HFF-Myc (cell line): ENCODE results near the gene KCTD12.

Experiments
- DNase-seq: peaks from one replicate; pipeline ENCODE4 v3.0.0-alpha.2; 2011; ENCODE audit warnings: low read depth; ENCODE audit errors: extremely low read depth
- H3K4me3 ChIP-seq: replicated peaks from 2 replicates; pipeline ENCODE4 v1.5.1; 2011; ENCODE audit warnings: low read depth, mild to moderate bottlenecking, control low read depth, low read length
- CTCF ChIP-seq: IDR thresholded peaks from 2 replicates; pipeline ENCODE4 v1.5.1; 2012; ENCODE audit warnings: mild to moderate bottlenecking, low read depth, low read length, control low read depth; ENCODE audit errors: missing control alignments

The KCTD12 gene

GRCh38 chr13:76852986-76853385, 33.2 kb downstream of the KCTD12 start:
- DNase-seq, result no peak
- H3K4me3 ChIP-seq, result no peak overlapping the region
- no peak for TF ChIP-seq CTCF

GRCh38 chr13:76851961-76852360, 34.2 kb downstream of the KCTD12 start:
- no peak for TF ChIP-seq CTCF
- no peak for DNase-seq
- no peak overlapping the region for H3K4me3 ChIP-seq

GRCh38 chr13:76849493-76849892, 36.7 kb downstream of the KCTD12 start:
- no peak for TF ChIP-seq CTCF
- no peak for DNase-seq
- H3K4me3 ChIP-seq, result no peak overlapping the region

GRCh38 chr13:76848596-76848995, 37.6 kb downstream of the KCTD12 start:
- TF ChIP-seq CTCF, result no peak
- DNase-seq, result no peak

GRCh38 chr13:76846363-76846762, 39.8 kb downstream of the KCTD12 start:
- no peak for DNase-seq
- no peak for TF ChIP-seq CTCF
- no peak overlapping the region for H3K4me3 ChIP-seq

More at GRCh38 chr13:76848596-76848995, 37.6 kb downstream of the KCTD12 start:
- H3K4me3 ChIP-seq, result no peak overlapping the region

- no peak for DNase-seq
- H3K4me3 ChIP-seq, result no peak overlapping the region
- no peak for TF ChIP-seq CTCF
Measured at GRCh38 chr13:76845865-76846264, 40.3 kb downstream of the KCTD12 start.

GRCh38 chr13:76845367-76845766, 40.8 kb downstream of the KCTD12 start:
- DNase-seq, result no peak
- no peak for TF ChIP-seq CTCF
- no peak overlapping the region for H3K4me3 ChIP-seq
